Fibroblast of lung (primary cell): Measurements from ENCODE around the gene PEX13.

Experiments used
- CTCF ChIP-seq, 2 donors: IDR thresholded peaks in 1 of 2; conservative IDR thresholded peaks in 1 of 2; 1 replicate in 1 of 2; 2 replicates in 1 of 2; pipeline ENCODE4 v1.5.1; 2011 to 2012; ENCODE audit warnings: low read length in 2 of 2, control low read depth in 1 of 2, inconsistent platforms in 1 of 2, low read depth in 1 of 2, mild to moderate bottlenecking in 1 of 2
- EZH2 ChIP-seq: IDR thresholded peaks from 2 replicates; pipeline ENCODE4 v1.5.1; 2012; ENCODE audit warnings: low read length, control low read depth, mild to moderate bottlenecking; ENCODE audit errors: missing control alignments

- TF ChIP-seq CTCF (conservative IDR thresholded peaks at IDR 0.05 in 1 of 2, IDR thresholded peaks at IDR 0.05 in 1 of 2; ENCODE audit: low read depth in 1 of 2, low read length in 2 of 2) = no peak
- no peak for TF ChIP-seq EZH2
Observed at GRCh38 chr2:61011678-61012077, 5.8 kb upstream of the PEX13 start.
